Stimulated activated CD4-positive, alpha-beta T cell treated with anti-CD3 and anti-CD28 coated beads, TNF-alpha, amount 100 ng/mL, for 48 hours (primary cell): Measurements from ENCODE around the gene CD200.
A peak's percentile ranks its signal among the peaks of the same experiment; 100 is the strongest.

Source experiments
- DNase-seq, 3 donors: peaks; one replicate each; pipeline ENCODE4 v3.0.0-alpha.2; 2020; ENCODE audit warnings: low read depth in 3 of 3

Gene CD200

GRCh38 chr3:112333381-112334317, 693 bp downstream of the CD200 start:
- no peak for DNase-seq

GRCh38 chr3:112334691-112335433, 1.9 kb downstream of the CD200 start:
- no peak for DNase-seq

- DNase-seq, result no peak
Observed at GRCh38 chr3:112335434-112335781, 2.5 kb downstream of the CD200 start.

GRCh38 chr3:112338021-112338726, 5.2 kb downstream of the CD200 start:
- DNase-seq, result no peak

GRCh38 chr3:112338727-112339056, 5.7 kb downstream of the CD200 start:
- no peak for DNase-seq

- no peak for DNase-seq
Observed at GRCh38 chr3:112339134-112339533, 6.2 kb downstream of the CD200 start.

- no peak for DNase-seq
Observed at GRCh38 chr3:112339609-112340008, 6.7 kb downstream of the CD200 start.

GRCh38 chr3:112341386-112341785, 8.4 kb downstream of the CD200 start:
- no peak for DNase-seq

- no peak for DNase-seq
Observed at GRCh38 chr3:112345681-112346080, 12.7 kb downstream of the CD200 start.

- DNase-seq, result no peak
Observed at GRCh38 chr3:112346491-112347122, 13.7 kb downstream of the CD200 start.

GRCh38 chr3:112348943-112349342, 16.0 kb downstream of the CD200 start:
- DNase-seq, result no peak

- no peak for DNase-seq
Observed at GRCh38 chr3:112349557-112349956, 16.6 kb downstream of the CD200 start.

GRCh38 chr3:112350018-112350810, 17.3 kb downstream of the CD200 start:
- DNase-seq, result no peak

- no peak for DNase-seq
Observed at GRCh38 chr3:112351036-112351435, 18.1 kb downstream of the CD200 start.

- no peak for DNase-seq
Observed at GRCh38 chr3:112351823-112352222, 18.9 kb downstream of the CD200 start.

- DNase-seq, result no peak
Observed at GRCh38 chr3:112352720-112353119, 19.8 kb downstream of the CD200 start.

GRCh38 chr3:112353365-112353764, 20.4 kb downstream of the CD200 start:
- no peak for DNase-seq

- no peak for DNase-seq
Observed at GRCh38 chr3:112354642-112355306, 21.8 kb downstream of the CD200 start.

- no peak for DNase-seq
Observed at GRCh38 chr3:112355307-112355687, 22.3 kb downstream of the CD200 start.

GRCh38 chr3:112357930-112358780, 25.2 kb downstream of the CD200 start:
- peak in 1 of 3 donors; percentile 36 for DNase-seq
